ENCODE data around the gene RHBDD3. TPM values are rescaled to one million over a fixed set of nuclear protein-coding genes. Genes with fewer than 3 reads are reported as not detected.

The RHBDD3 gene
- total RNA-seq, 4 donors from 2014 or later: 14.4 to 43.5 (median 32.6) TPM

DNA sequence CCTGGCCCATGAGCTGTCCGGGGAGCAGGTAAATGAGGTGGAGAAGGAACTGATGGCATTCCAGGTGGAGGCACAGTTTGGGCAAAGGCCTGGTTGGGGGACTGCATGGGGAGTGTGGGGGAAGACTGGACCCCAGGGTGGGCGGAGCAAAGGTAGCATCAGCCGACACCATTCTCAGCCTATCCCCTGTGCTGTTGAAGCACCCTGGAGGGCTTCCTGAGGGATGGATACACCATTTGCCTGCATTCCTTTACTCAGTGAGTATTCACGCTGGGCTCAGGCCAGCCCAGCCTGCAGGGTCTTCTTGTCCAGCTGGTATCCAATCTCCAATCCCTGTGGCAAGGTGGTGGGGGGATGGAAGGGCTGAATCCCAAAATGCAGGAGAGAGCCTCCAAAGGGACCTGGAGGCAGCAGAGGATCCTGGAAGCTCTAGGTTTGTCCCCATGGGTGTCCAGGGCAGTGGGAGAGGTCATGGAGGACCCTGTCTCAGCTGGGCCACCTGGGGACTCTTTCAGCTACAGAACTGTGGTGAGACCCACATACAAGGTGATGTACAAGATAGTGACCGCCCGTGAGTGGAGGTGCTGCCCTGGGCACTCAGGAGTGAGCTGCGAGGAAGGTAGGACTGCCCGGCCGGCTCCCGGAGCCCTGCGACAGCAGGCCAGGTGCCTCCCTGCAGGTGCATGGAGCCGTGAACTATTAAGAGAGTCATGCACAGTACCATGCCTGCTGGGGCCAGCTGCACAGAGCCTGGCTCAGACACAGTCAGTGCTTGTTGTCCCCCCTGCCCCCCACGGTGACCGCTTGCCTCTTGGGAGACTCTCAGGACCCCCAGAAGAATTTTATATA, 52.5 kb downstream of the RHBDD3 start:
- Histone ChIP-seq H3K27ac (no peak overlapping the region), H3K9me3 (no peaks in the 10 kb centered on the region), H3K36me3 (no peaks in the 10 kb centered on the region), H3K4me3 (no peak overlapping the region), H3K4me1 (peaks cover 0 to 9% (median 0%) of the 10 kb centered on the region in 4 donors), H3K27me3 (no peaks in the 10 kb centered on the region)
- TF ChIP-seq CTCF (IDR thresholded peaks at IDR 0.05): no peak
- no peak for TF ChIP-seq EP300 (IDR thresholded peaks at IDR 0.05)
- no peak for DNase-seq (ENCODE audit: low spot score in 2 of 2)
- 88 to 91% methylated on average over 14 of the region's 14 CpGs for WGBS, 2 donors

- TF ChIP-seq CTCF (IDR thresholded peaks at IDR 0.05): no peak
These were observed 53.5 kb downstream of the RHBDD3 start for GRCh38 chr22:29214232-29214631.

DNA sequence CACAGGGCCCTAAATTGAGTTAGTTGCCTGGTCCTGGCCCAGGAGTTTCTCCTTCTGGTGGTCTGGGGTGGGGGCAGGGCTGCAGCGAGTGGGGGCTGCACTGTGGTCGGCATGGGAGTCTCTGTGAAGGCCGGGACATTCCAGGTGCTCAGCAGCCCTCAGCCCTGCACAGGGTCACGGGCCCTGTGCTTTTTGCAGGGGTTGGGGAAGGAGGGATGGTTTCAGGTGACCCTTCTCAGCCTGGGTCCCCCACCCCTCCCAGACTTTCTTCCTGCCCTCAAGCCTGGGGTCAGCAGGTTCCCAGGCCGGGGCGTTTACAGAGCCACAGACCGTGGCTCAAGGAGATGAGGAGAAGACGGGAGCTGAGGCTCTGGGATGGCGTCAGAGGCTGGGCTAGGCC, 54.3 kb downstream of the RHBDD3 start:
- Histone ChIP-seq H3K36me3 (no peaks in the 10 kb centered on the region), H3K27me3 (no peaks in the 10 kb centered on the region), H3K4me3 (no peak overlapping the region), H3K4me1 (peaks cover 0 to 9% (median 4%) of the 10 kb centered on the region in 4 donors), H3K9me3 (no peaks in the 10 kb centered on the region), H3K27ac (no peak overlapping the region)
- WGBS, 2 donors: 77 to 89% methylated on average over 7 to 9 of the region's 9 CpGs
- no peak for DNase-seq (ENCODE audit: low spot score in 2 of 2)
- TF ChIP-seq CTCF (IDR thresholded peaks at IDR 0.05) (no peak), POLR2A (IDR thresholded peaks at IDR 0.05) (no peak), EP300 (IDR thresholded peaks at IDR 0.05) (no peak)

More at GRCh38 chr22:29214232-29214631, 53.5 kb downstream of the RHBDD3 start:
- Histone ChIP-seq H3K9me3 (no peaks in the 10 kb centered on the region), H3K4me1 (peaks cover 0 to 9% (median under 1%) of the 10 kb centered on the region in 4 donors), H3K27me3 (no peaks in the 10 kb centered on the region), H3K4me3 (no peak overlapping the region), H3K36me3 (no peaks in the 10 kb centered on the region), H3K27ac (no peak overlapping the region)
- 86 to 89% methylated on average over 6 of the region's 6 CpGs for WGBS, 2 donors
- DNase-seq (ENCODE audit: low spot score in 2 of 2): no peak

GRCh38 chr22:29212743-29213142, 55.0 kb downstream of the RHBDD3 start:
- 89 to 90% methylated on average over 11 of the region's 11 CpGs for WGBS, 2 donors
- Histone ChIP-seq H3K4me1 (peaks cover 0 to 15% (median 6%) of the 10 kb centered on the region in 4 donors), H3K27ac (no peak overlapping the region), H3K9me3 (no peaks in the 10 kb centered on the region), H3K4me3 (no peak overlapping the region), H3K36me3 (no peaks in the 10 kb centered on the region), H3K27me3 (no peaks in the 10 kb centered on the region)
- DNase-seq (ENCODE audit: low spot score in 2 of 2): no peak
- TF ChIP-seq CTCF (IDR thresholded peaks at IDR 0.05) (no peak), EP300 (IDR thresholded peaks at IDR 0.05) (no peak)

DNA sequence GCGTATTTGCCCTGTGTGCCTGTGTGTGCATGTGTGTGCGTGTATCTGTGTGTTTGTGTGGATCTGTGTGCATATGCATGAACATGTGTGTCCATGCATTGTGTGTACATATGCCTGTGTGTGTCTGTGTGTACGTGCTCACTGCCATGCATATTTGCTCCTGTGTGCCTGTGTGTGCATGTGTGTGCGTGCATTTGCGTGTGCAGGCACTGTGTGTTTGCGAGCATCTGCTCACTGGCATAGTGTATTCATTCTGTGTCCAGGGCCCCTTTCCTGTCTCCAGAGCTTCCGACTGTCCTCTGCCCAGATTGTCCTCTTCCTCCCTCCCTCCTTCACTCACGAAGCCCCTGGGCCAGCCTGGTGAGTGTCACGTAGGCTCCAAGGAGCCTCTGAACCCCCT, 56.3 kb downstream of the RHBDD3 start:
- Histone ChIP-seq H3K4me3 (no peak overlapping the region), H3K27ac (no peak overlapping the region), H3K27me3 (peaks cover 0 to 4% of the 10 kb centered on the region in 2 donors), H3K36me3 (no peaks in the 10 kb centered on the region), H3K4me1 (peaks cover 0 to 12% (median 5%) of the 10 kb centered on the region in 4 donors), H3K9me3 (no peaks in the 10 kb centered on the region)
- DNase-seq (ENCODE audit: low spot score in 2 of 2): no peak
- no peak for TF ChIP-seq CTCF (IDR thresholded peaks at IDR 0.05)
- TF ChIP-seq EP300 (IDR thresholded peaks at IDR 0.05): no peak
- TF ChIP-seq POLR2A (IDR thresholded peaks at IDR 0.05): no peak
- 91 to 95% methylated on average over 9 of the region's 9 CpGs for WGBS, 2 donors
